HG03439 (cell line): ENCODE data around the gene DHRSX.
"Not testable (repeated sequence)": the region's sequence is repeated elsewhere in the genome, so short reads cannot be mapped to it uniquely, and the experiment has no call there.

Experiments used
- ATAC-seq: cut with Tn5 transposase; IDR thresholded peaks from one replicate; pipeline ENCODE4 v1.9.1; 2021; ENCODE audit warnings: mild to moderate bottlenecking, moderate library complexity; ENCODE audit not compliant: unreplicated experiment

Gene DHRSX

GRCh38 chrX:2460048-2460447 is 40.7 kb downstream of the DHRSX start:
- not testable (repeated sequence) for ATAC-seq

DNA sequence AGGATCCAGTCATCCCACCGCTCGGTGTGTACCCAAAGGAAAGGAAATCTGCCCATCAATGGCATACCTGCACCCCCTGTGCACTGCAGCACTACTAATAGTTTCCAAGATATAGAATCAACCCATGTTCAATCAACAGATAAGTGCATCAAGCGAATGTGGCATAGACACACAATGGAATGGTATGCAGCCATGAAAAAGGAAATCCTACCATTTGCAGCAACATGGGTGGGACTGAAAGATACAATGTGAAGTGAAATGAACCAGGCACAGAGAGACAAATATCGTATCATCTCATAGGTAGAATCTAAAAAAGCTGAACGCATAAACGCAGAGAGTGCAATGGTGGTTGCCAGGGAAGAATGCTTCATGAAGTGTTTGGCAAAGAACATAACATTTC is 42.5 kb downstream of the DHRSX start:
- no peak for ATAC-seq

DNA sequence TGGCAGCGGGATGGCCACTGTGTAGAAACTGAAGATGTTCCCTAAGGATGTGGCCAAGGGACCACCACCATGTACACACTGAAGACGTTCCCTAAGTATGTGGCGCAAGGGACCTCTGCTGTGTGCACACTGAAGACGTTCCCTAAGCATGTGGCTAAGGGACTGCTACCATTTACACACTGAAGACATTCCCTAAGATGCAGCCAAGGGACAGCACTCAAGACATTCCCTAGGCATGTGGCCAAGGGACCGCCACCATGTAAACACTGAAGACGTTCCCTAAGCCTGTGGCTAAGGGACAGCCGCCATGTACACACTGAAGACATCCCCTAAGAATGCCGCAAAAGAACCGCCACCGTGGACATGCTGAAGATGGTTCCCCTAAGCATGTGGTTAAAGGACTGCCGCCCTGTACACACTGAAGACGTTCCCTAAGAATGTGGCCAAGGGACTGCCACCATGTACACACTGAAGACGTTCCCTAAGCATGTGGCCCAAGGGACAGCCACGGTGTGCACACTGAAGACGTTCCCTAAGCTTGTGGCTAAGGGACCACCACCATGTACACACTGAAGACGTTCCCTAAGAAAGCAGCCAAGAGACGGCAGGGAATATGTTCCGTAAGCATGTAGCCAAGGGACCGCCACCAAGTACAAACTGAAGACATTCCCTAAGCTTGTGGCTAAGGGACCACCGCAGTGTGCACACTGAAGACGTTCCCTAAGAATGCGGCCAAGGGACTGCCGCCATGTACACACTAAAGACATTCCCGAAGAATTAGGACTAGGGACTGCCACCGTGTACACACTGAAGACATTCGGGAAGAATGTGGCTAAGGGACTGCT is 43.3 kb downstream of the DHRSX start:
- ATAC-seq, result no peak

- not testable (repeated sequence) for ATAC-seq
Measured at GRCh38 chrX:2456091-2456490, 44.7 kb downstream of the DHRSX start.

DNA sequence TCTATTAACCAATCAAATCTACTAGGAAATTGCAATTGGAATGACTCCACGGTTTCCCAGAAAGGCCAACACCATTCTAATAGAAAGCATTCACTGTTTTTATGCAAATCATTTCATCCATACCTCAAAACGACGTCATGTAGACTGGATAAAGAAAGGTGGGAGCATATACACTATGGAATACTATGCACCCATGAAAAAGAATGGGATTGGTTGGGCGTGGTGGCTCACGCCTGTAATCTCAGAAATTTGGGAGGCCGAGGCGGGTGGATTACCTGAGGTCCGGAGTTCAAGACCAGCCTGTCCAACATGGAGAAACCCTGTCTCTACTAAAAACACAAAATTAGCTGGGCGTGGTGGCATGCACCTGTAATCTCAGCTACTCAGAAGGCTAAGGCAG is 46.2 kb downstream of the DHRSX start:
- ATAC-seq, result not testable (repeated sequence)

GRCh38 chrX:2452799-2453198 is 48.0 kb downstream of the DHRSX start:
- no peak for ATAC-seq

- no peak for ATAC-seq
Measured at GRCh38 chrX:2452317-2452784, 48.4 kb downstream of the DHRSX start.

DNA sequence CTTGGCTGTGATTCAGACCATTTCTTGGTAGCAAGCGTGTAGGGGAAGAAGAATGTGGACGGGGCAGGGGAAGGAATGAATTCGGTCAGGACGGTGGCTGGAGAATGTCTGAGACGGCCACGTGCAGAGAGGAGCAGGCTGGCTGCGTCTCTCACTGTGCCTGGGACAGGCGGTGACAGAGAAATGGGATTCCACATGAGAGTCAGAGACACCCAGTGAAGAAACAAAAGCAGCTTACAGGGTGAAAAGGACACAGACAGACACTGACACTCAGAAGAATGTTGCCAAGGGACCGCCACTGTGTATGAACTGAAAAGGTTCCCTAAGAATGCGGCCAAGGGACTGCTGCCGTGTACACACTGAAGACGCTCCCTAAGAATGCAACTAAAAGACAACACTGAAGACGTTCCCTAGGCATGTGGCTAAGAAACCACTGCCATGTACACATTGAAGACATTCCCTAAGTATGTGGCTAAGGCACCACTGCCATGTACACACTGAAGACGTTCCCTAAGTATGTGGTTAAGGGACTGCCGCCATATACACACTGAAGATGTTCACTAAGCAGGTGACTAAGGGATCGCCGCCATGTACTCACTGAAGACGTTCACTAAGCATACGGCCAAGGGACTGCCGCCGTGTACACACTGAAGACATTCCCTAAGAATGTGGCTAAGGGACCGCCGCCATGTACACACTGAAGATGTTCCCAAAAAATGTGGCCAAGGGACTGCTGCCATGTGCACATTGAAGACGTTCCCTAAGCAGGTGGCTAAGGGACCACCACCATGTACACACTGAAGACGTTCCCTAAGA is 49.1 kb downstream of the DHRSX start:
- no peak for ATAC-seq

DNA sequence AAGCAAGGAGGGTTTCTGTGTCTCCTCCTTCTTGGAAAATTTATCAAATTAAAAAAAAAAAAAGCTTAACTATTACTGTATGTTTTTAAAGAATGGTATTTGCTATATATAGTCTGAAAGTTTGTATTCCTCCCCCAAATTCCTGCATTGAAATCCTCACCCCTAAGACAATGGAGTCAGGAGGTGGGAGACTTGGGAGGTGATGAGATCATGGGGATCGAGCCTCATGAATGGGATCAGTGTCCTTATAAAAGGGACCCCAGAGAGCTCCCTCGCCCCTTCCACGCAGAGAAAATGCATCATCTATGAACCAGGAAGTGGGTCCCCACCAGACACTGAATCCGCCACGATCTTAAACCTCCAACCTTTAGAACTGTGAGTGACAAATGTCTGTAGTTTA is 50.1 kb downstream of the DHRSX start:
- no peak for ATAC-seq

DNA sequence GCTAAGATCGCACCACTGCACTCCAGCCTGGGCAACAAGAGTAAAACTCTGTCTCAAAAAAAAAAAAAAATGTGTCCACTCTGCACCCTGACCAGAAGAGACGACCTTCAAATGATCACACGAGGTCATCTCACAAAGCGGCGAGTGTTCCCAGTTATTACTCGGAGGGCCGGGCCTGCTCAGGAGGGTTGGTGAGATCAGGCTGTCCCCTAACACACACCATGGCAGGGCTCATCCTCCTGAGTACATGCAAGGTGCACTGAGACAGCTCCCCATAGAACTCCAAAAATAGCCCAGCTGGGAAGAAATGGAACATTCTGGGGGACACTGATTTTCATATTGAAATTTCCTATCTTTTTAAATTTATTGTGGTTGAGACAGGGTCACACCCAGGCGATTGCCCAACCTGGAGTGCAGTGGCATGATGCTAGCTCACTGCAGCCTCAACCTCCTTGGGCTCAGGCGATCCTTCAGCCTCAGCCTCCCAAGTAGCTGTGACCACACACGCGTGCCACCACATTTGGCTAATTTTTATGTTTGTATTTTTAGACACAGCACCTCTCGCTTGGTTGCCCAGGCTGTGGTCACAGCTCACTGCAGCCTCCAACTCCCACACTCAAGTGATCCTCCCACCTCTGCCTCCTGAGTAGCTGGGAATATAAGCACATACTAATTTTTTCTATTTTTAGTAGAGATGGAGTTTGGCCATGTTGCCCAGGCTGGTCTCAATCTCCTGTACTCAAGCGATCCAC is 51.5 kb downstream of the DHRSX start:
- no peak for ATAC-seq

DNA sequence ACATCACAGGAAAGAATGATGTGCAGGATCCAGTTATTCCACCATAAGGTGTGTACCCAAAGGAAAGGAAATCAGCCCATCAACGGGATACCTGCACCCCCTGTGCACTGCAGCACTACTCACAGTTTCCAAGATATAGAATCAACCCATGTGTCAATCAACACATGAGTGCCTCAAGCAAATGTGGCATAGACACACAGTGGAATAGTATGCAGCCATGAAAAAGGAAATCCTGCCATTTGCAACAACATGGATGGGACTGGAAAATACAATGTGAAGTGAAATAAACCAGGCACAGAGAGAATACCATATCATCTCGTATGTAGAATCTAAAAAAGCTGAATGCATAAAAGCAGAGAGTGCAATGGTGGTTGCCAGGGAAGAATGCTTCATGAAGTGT is 53.3 kb downstream of the DHRSX start:
- no peak for ATAC-seq

- ATAC-seq, result no peak
Measured at GRCh38 chrX:2446815-2447214, 54.0 kb downstream of the DHRSX start.

- ATAC-seq, result no peak
Measured at GRCh38 chrX:2445662-2446623, 54.8 kb downstream of the DHRSX start.

DNA sequence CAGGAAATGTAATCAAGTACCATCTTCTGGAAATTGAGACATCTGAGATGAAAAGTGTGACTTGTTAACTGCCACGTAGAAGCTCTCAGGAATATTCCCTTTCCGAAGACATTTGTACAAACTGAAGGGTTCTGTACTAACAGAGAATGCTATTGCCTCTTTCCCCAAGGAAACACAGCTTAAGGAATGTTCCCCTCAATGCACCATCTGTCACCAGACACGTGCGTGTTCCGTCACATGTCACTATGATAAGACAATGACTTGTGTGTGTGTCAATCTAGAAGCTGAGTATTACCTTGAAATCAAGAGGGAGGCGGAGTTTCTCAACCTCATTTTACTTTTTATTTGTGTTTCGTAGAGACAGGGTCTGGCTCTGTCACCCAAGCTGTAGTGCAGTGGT is 58.1 kb downstream of the DHRSX start:
- ATAC-seq, result no peak

- ATAC-seq, result no peak
Measured at GRCh38 chrX:2441466-2441865, 59.3 kb downstream of the DHRSX start.

GRCh38 chrX:2439613-2440012 is 61.2 kb downstream of the DHRSX start:
- no peak for ATAC-seq

GRCh38 chrX:2435465-2435864 is 65.3 kb downstream of the DHRSX start:
- no peak for ATAC-seq

- ATAC-seq, result no peak
Measured at GRCh38 chrX:2434270-2435163, 66.3 kb downstream of the DHRSX start.

- ATAC-seq, result no peak
Measured at GRCh38 chrX:2432298-2432863, 68.4 kb downstream of the DHRSX start.
